HepG2 (cell line): ENCODE data around the gene PTMA. TPM values are rescaled to one million over a fixed set of nuclear protein-coding genes. Genes with fewer than 3 reads are reported as not detected.
A peak's percentile ranks its signal among the peaks of the same experiment; 100 is the strongest.

Experiments used
- ETV6 ChIP-seq: sonication (generic); formaldehyde crosslinking; conservative IDR thresholded peaks from 2 replicates; pipeline ENCODE4 v1.4.0; 2020; ENCODE audit warnings: missing genetic modification reagents
- FOXO4 ChIP-seq: sonication (generic); formaldehyde crosslinking; conservative IDR thresholded peaks from 2 replicates; pipeline ENCODE4 v1.8.1; 2023; ENCODE audit warnings: missing genetic modification reagents
- GATAD2A ChIP-seq: IDR thresholded peaks from 2 replicates; pipeline ENCODE4 v1.6.1; 2016
- HNF4G ChIP-seq, 2 experiments: sonication (generic) in 1 of 2; formaldehyde crosslinking in 1 of 2; IDR thresholded peaks; 2 replicates each; pipeline versions ENCODE4 v1.4.0 to v1.6.1; 2011 to 2020; ENCODE audit warnings: borderline replicate concordance in 2 of 2, low read depth in 2 of 2, mild to moderate bottlenecking in 2 of 2, low read length in 1 of 2, missing genetic modification reagents in 1 of 2, moderate library complexity in 1 of 2
- IRX3 ChIP-seq: sonication (generic); formaldehyde crosslinking; IDR thresholded peaks from 2 replicates; pipeline ENCODE4 v1.8.1; 2023; ENCODE audit warnings: mild to moderate bottlenecking, low read depth, missing genetic modification reagents, borderline replicate concordance
- REPIN1 ChIP-seq: sonication (generic); formaldehyde crosslinking; IDR thresholded peaks from 2 replicates; pipeline ENCODE4 v1.8.0; 2022; ENCODE audit warnings: missing genetic modification reagents, low read depth, mild to moderate bottlenecking, borderline replicate concordance
- SRSF9 ChIP-seq: fragments of 200-400 bp; formaldehyde crosslinking; IDR thresholded peaks from 2 replicates; pipeline ENCODE4 v1.6.1; 2018; ENCODE audit warnings: borderline replicate concordance, mild to moderate bottlenecking, low read depth, low read length; ENCODE audit not compliant: insufficient read depth, poor library complexity, severe bottlenecking
- TAF1 ChIP-seq: sonication (generic); formaldehyde crosslinking; IDR thresholded peaks from 2 replicates; pipeline ENCODE4 v1.4.0; 2020; ENCODE audit warnings: missing genetic modification reagents
- TSC22D2 ChIP-seq: sonication (generic); formaldehyde crosslinking; IDR thresholded peaks from 2 replicates; pipeline ENCODE4 v1.5.1; 2020; ENCODE audit warnings: missing genetic modification reagents, mild to moderate bottlenecking, borderline replicate concordance
- YEATS4 ChIP-seq: sonication (generic); formaldehyde crosslinking; IDR thresholded peaks from 2 replicates; pipeline ENCODE4 v1.4.0; 2020; ENCODE audit warnings: missing genetic modification reagents, borderline replicate concordance
- ZNF20 ChIP-seq: sonication (generic); formaldehyde crosslinking; IDR thresholded peaks from 2 replicates; pipeline ENCODE4 v1.4.0; 2020; ENCODE audit warnings: mild to moderate bottlenecking, moderate library complexity, missing genetic modification reagents
- ZNF318 ChIP-seq: sonication (generic); formaldehyde crosslinking; IDR thresholded peaks from 2 replicates; pipeline ENCODE4 v1.4.0; 2020; ENCODE audit warnings: mild to moderate bottlenecking, missing genetic modification reagents
- ZNF33B ChIP-seq: sonication (generic); formaldehyde crosslinking; IDR thresholded peaks from 2 replicates; pipeline ENCODE4 v1.5.1; 2020; ENCODE audit warnings: mild to moderate bottlenecking, missing genetic modification reagents
- ZNF343 ChIP-seq: sonication (generic); formaldehyde crosslinking; IDR thresholded peaks from 2 replicates; pipeline ENCODE4 v1.4.0; 2020; ENCODE audit warnings: mild to moderate bottlenecking, missing genetic modification reagents
- ZNF383 ChIP-seq: sonication (generic); formaldehyde crosslinking; IDR thresholded peaks from 2 replicates; pipeline ENCODE4 v1.4.0; 2020; ENCODE audit warnings: missing genetic modification reagents, mild to moderate bottlenecking, borderline replicate concordance
- polyA plus RNA-seq, 8 experiments: library from polyadenylated mRNA; depleted of rRNA in 3 of 8; stranded (reverse) in 7 of 8; unstranded in 1 of 8; fragments of >200 nt; fragmentation: Illumina TruSeq in 4 of 8; extraction: Trizol in 4 of 8; gene quantifications; 2 replicates each; pipeline versions ENCODE4 v1.2.1 to v1.2.3, GENCODE V29; 2011 to 2016; ENCODE audit warnings: low read depth in 4 of 8, missing spikeins in 1 of 8, mixed read lengths in 1 of 8; ENCODE audit not compliant: insufficient read depth in 1 of 8
- total RNA-seq, 5 experiments: library from RNA; depleted of rRNA; stranded (reverse); fragments of >200 nt; fragmentation: Illumina TruSeq; extraction: Trizol; gene quantifications; 2 replicates each; pipeline ENCODE4 v1.2.3, GENCODE V29; 2016; ENCODE audit warnings: low read depth in 1 of 5
- TF ChIP-seq, protein P1 (sequence below): sonication (generic); formaldehyde crosslinking; IDR thresholded peaks from 2 replicates; pipeline ENCODE4 v1.4.0; 2020; ENCODE audit warnings: missing genetic modification reagents, borderline replicate concordance

The PTMA gene
- total and polyA plus RNA-seq, 2 of the 13 experiments (the other 11 are each of a cell fraction or from before 2014, with no cell fraction given) = 190 to 1,086 TPM

- TF ChIP-seq ZNF343 (CRISPR knock-in tag) (no peak), FOXO4 (0 out of 2 replicates have a peak, but pooled peaks have one; percentile 70), SRSF9 (no peak), ZNF318 (CRISPR knock-in tag) (no peak; the same call in 1 of the 2 replicates), REPIN1 (peak; percentile 95), ZNF33B (CRISPR knock-in tag) (no peak), ETV6 (CRISPR knock-in tag) (no peak; the same call in 1 of the 2 replicates), ZNF20 (no peak), TAF1 (CRISPR knock-in tag) (no peak), YEATS4 (0 out of 2 replicates have a peak, but pooled peaks have one; percentile 22), TSC22D2 (CRISPR knock-in tag) (peak; percentile 63; the same call in 1 of the 2 replicates), GATAD2A (CRISPR knock-in tag) (peak; percentile 77), IRX3 (CRISPR knock-in tag) (no peak), ZNF383 (no peak), HNF4G (IDR thresholded peaks at IDR 0.05; ENCODE audit: borderline replicate concordance, low read depth, low read length) (peak; percentile 14; the same call in 1 of the 2 replicates), HNF4G (CRISPR knock-in tag; IDR thresholded peaks at IDR 0.05; ENCODE audit: borderline replicate concordance, low read depth) (peak; percentile 52; the same call in 1 of the 2 replicates)
- TF ChIP-seq, protein P1, sequence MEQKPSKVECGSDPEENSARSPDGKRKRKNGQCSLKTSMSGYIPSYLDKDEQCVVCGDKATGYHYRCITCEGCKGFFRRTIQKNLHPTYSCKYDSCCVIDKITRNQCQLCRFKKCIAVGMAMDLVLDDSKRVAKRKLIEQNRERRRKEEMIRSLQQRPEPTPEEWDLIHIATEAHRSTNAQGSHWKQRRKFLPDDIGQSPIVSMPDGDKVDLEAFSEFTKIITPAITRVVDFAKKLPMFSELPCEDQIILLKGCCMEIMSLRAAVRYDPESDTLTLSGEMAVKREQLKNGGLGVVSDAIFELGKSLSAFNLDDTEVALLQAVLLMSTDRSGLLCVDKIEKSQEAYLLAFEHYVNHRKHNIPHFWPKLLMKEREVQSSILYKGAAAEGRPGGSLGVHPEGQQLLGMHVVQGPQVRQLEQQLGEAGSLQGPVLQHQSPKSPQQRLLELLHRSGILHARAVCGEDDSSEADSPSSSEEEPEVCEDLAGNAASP (CRISPR knock-in tag) = peak; percentile 74; the same call in 1 of the 2 replicates
Measured at GRCh38 chr2:231713730-231714638, 5.7 kb downstream of the PTMA start (continued).
